Mesenchymal stem cell (in vitro differentiated cells and primary cell): ENCODE results near the gene FADS1.
A peak's percentile ranks its signal among the peaks of the same experiment; 100 is the strongest.

Experiments used
- DNase-seq: peaks from one replicate; pipeline ENCODE4 v3.0.0-alpha.2; 2013
- H2AFZ ChIP-seq: one replicate; pipeline ENCODE4 v1.6.1; 2013; ENCODE audit warnings: low read depth, mild to moderate bottlenecking, control low read depth, inconsistent platforms, low read length, moderate library complexity
- H2AK5ac ChIP-seq: 2 replicates; pipeline ENCODE4 v1.6.1; 2013; ENCODE audit warnings: low read length, moderate library complexity, mild to moderate bottlenecking, inconsistent platforms; ENCODE audit not compliant: severe bottlenecking
- H2BK120ac ChIP-seq: one replicate; pipeline ENCODE4 v1.6.1; 2013; ENCODE audit warnings: low read depth, mild to moderate bottlenecking, inconsistent platforms, low read length, moderate library complexity
- H2BK12ac ChIP-seq, 2 experiments: one replicate each; pipeline ENCODE4 v1.6.1; 2013; ENCODE audit warnings: inconsistent platforms in 2 of 2, low read length in 2 of 2, mild to moderate bottlenecking in 2 of 2, moderate library complexity in 2 of 2, control low read depth in 1 of 2
- H2BK15ac ChIP-seq: one replicate; pipeline ENCODE4 v1.6.1; 2013; ENCODE audit warnings: mild to moderate bottlenecking, low read depth, inconsistent platforms; ENCODE audit not compliant: poor library complexity, severe bottlenecking
- H2BK5ac ChIP-seq: 2 replicates; pipeline ENCODE4 v1.6.1; 2013; ENCODE audit warnings: low read depth, mild to moderate bottlenecking, low read length, control low read depth, inconsistent platforms; ENCODE audit not compliant: poor library complexity, severe bottlenecking
- H3K14ac ChIP-seq, 2 experiments: one replicate each; pipeline ENCODE4 v1.6.1; 2013; ENCODE audit warnings: inconsistent platforms in 2 of 2, low read length in 2 of 2, control low read depth in 1 of 2, mild to moderate bottlenecking in 1 of 2, moderate library complexity in 1 of 2
- H3K18ac ChIP-seq, 2 experiments: one replicate each; pipeline ENCODE4 v1.6.1; 2013; ENCODE audit warnings: inconsistent platforms in 2 of 2, low read length in 2 of 2, control low read depth in 1 of 2, low read depth in 1 of 2, mild to moderate bottlenecking in 1 of 2
- H3K23ac ChIP-seq, 2 experiments: one replicate each; pipeline ENCODE4 v1.6.1; 2013; ENCODE audit warnings: inconsistent platforms in 2 of 2, low read length in 2 of 2, mild to moderate bottlenecking in 2 of 2, moderate library complexity in 2 of 2, control low read depth in 1 of 2
- H3K27ac ChIP-seq: 2 replicates; pipeline ENCODE4 v1.5.1; 2013; ENCODE audit warnings: mild to moderate bottlenecking, moderate library complexity, low read length, control low read depth, inconsistent platforms; ENCODE audit not compliant: poor library complexity, severe bottlenecking
- H3K27me3 ChIP-seq, 2 experiments: 2 replicates each; pipeline versions ENCODE4 v1.6.1 to v1.7.0; 2013; ENCODE audit warnings: low read length in 2 of 2, mild to moderate bottlenecking in 2 of 2, moderate library complexity in 2 of 2, control low read depth in 1 of 2, inconsistent platforms in 1 of 2; ENCODE audit not compliant: control insufficient read depth in 1 of 2, insufficient read depth in 1 of 2
- H3K36me3 ChIP-seq, 2 experiments: 2 replicates each; pipeline versions ENCODE4 v1.6.1 to v1.7.0; 2013; ENCODE audit warnings: low read length in 2 of 2, control low read depth in 1 of 2, inconsistent platforms in 1 of 2, low read depth in 1 of 2, mild to moderate bottlenecking in 1 of 2; ENCODE audit not compliant: insufficient read depth in 2 of 2, control insufficient read depth in 1 of 2
- H3K4ac ChIP-seq, 2 experiments: one replicate each; pipeline ENCODE4 v1.6.1; 2013; ENCODE audit warnings: inconsistent platforms in 2 of 2, low read length in 2 of 2, mild to moderate bottlenecking in 2 of 2, moderate library complexity in 2 of 2, control low read depth in 1 of 2, low read depth in 1 of 2
- H3K4me1 ChIP-seq: 2 replicates; pipeline ENCODE4 v1.6.1; 2013; ENCODE audit warnings: low read depth, low read length, control low read depth; ENCODE audit not compliant: control insufficient read depth, insufficient read depth
- H3K4me2 ChIP-seq: 2 replicates; pipeline ENCODE4 v1.6.1; 2013; ENCODE audit warnings: low read length, mild to moderate bottlenecking, inconsistent platforms; ENCODE audit not compliant: poor library complexity, severe bottlenecking
- H3K4me3 ChIP-seq, 2 experiments: 2 replicates each; pipeline versions ENCODE4 v1.5.1 to v1.7.0; 2013; ENCODE audit warnings: low read length in 2 of 2, mild to moderate bottlenecking in 2 of 2, control low read depth in 1 of 2, low read depth in 1 of 2; ENCODE audit not compliant: insufficient read depth in 1 of 2
- H3K79me1 ChIP-seq: replicated peaks from 2 replicates; pipeline ENCODE4 v1.6.1; 2013; ENCODE audit warnings: mild to moderate bottlenecking, control low read depth, low read length, inconsistent platforms; ENCODE audit not compliant: poor library complexity, severe bottlenecking
- H3K9ac ChIP-seq: 2 replicates; pipeline ENCODE4 v1.7.0; 2013; ENCODE audit warnings: mild to moderate bottlenecking, low read length, moderate library complexity
- H3K9me3 ChIP-seq: 2 replicates; pipeline ENCODE4 v1.7.0; 2013; ENCODE audit warnings: mild to moderate bottlenecking, low read length; ENCODE audit not compliant: control insufficient read depth
- H4K8ac ChIP-seq: one replicate; pipeline ENCODE4 v1.6.1; 2013; ENCODE audit warnings: inconsistent platforms, mild to moderate bottlenecking, low read length, moderate library complexity
- H4K91ac ChIP-seq: one replicate; pipeline ENCODE4 v1.6.1; 2013; ENCODE audit warnings: mild to moderate bottlenecking, low read length, inconsistent platforms
- WGBS: methylation state at CpG from one replicate; pipeline ENCODE4 v1.1.7; 2013; ENCODE audit warnings: mixed read lengths; 5-methylcytosine and 5-hydroxymethylcytosine counted together

Gene FADS1

DNA sequence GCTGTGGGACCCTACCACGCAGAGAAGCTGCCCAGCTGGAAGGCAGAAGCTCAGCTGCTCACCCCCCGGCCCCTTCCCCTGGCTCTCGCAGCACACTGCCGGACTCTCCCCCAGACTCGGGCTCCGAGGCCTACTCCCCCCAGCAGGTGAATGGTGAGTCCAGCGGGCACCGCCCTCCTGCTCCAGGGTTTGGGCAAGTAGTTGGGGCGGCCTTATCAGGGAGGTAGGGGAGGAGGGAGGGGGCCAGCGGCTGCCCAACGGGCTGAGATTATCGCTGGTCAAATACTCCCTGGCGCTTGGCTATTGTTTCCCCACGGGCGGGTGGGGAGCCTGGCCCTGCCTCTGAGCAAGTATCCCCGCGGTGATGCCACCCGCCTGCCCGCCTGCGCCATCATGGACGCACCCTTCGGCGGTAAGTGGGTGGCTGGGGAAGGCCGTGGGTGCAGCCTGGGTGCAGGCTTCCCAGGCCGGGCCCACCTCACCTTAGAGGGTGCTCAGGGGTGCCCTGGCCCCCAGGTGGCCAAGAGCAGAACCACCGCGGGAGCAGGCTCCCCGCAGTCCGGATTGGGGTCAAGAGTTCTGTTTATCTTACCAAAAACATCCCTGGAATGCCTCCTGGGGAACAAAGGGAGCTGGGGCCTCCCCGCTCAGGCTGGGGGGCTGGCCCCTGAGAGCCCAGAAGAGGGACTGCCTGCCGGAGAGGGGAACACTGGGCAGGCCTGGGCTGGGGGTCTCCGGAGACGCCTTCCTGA, 47.5 kb downstream of the FADS1 start:
- DNase-seq: peak; percentile 29
- H3K14ac ChIP-seq: no peak overlapping the region
- peak overlapping the region; percentile 58 to 64 for H3K18ac ChIP-seq
- WGBS: 77% methylated on average over 30 of the region's 33 CpGs
- peak overlapping the region; percentile 74 for H4K8ac ChIP-seq
- H3K27me3 ChIP-seq: peaks cover 0 to 18% of the 10 kb centered on the region in 2 experiments
- peaks cover 0 to 32% of the 10 kb centered on the region in 2 experiments for H3K36me3 ChIP-seq
- H3K4me3 ChIP-seq: peak overlapping the region in 1 of 2 experiments; percentile 16
- no peak overlapping the region for H2AFZ ChIP-seq
- H3K4me1 ChIP-seq: peaks cover 79% of the 10 kb centered on the region
- no peak overlapping the region for H3K9ac ChIP-seq
- H3K9me3 ChIP-seq: no peaks in the 10 kb centered on the region
- H3K4me2 ChIP-seq: peak overlapping the region; percentile 66
- H3K23ac ChIP-seq: peak overlapping the region in 1 of 2 experiments; percentile 29
- H3K4ac ChIP-seq: peak overlapping the region; percentile 32 to 83
- H2AK5ac ChIP-seq: peak overlapping the region; percentile 95
- H2BK15ac ChIP-seq: peak overlapping the region; percentile 9
- H3K79me1 ChIP-seq: peaks cover 15% of the 10 kb centered on the region
- H3K27ac ChIP-seq: peak overlapping the region; percentile 25
- H4K91ac ChIP-seq: peak overlapping the region; percentile 44
- peak overlapping the region; percentile 67 for H2BK5ac ChIP-seq
- peak overlapping the region in 1 of 2 experiments; percentile 49 for H2BK12ac ChIP-seq
- H2BK120ac ChIP-seq: no peak overlapping the region

DNA sequence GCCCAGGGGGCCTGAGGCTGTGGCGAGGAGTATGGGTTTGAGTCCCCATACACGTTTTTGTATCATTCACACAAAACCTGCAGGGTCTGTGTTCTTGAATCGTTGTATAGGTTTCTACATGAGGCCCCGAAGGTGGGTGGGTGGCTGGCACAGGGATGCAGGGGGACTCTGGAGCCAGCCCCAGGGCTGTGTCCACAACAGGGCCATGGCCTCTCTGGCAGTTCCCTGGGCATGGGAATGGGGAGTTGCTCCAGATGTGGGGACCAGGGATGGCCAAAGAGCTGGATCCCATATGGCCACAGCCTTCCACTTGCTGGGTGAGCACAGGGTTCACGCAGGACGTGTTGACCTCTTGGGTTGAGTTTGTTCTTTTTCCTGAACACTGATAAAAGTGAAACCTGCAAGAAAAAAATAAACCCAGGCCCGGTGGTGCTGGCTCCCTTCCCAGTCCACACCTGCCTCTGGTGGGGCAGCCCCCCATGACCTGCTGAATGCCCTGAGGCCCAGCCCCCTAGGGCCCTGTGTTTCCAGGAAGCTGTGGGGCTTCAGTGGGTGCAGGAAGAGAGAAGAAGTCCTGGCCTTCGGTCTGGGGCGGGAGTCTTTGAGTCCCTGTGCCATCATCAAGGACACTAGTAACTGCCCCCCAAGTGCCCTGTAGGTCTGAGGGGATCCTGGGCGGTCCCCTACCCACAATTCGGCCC, 48.3 kb downstream of the FADS1 start:
- no peak overlapping the region for H2BK15ac ChIP-seq
- no peak overlapping the region for H3K9ac ChIP-seq
- H3K79me1 ChIP-seq: peaks cover 17% of the 10 kb centered on the region
- no peak overlapping the region for H3K23ac ChIP-seq
- no peak overlapping the region for H3K4me2 ChIP-seq
- peak overlapping the region; percentile 95 for H2AK5ac ChIP-seq
- no peak for DNase-seq
- peaks cover 0 to 28% of the 10 kb centered on the region in 2 experiments for H3K36me3 ChIP-seq
- H2BK12ac ChIP-seq: peak overlapping the region in 1 of 2 experiments; percentile 38
- H2BK5ac ChIP-seq: no peak overlapping the region
- H4K91ac ChIP-seq: no peak overlapping the region
- no peak overlapping the region for H3K27ac ChIP-seq
- H3K4me1 ChIP-seq: peaks cover 85% of the 10 kb centered on the region
- 90% methylated on average over 10 of the region's 11 CpGs for WGBS
- H3K4ac ChIP-seq: peak overlapping the region in 1 of 2 experiments; percentile 83
- H3K14ac ChIP-seq: no peak overlapping the region
- H3K18ac ChIP-seq: no peak overlapping the region
- no peak overlapping the region for H2BK120ac ChIP-seq
- peak overlapping the region; percentile 53 for H4K8ac ChIP-seq
- H2AFZ ChIP-seq: no peak overlapping the region
- H3K9me3 ChIP-seq: no peaks in the 10 kb centered on the region
- H3K4me3 ChIP-seq: no peak overlapping the region
- H3K27me3 ChIP-seq: peaks cover 0 to 25% of the 10 kb centered on the region in 2 experiments

DNA sequence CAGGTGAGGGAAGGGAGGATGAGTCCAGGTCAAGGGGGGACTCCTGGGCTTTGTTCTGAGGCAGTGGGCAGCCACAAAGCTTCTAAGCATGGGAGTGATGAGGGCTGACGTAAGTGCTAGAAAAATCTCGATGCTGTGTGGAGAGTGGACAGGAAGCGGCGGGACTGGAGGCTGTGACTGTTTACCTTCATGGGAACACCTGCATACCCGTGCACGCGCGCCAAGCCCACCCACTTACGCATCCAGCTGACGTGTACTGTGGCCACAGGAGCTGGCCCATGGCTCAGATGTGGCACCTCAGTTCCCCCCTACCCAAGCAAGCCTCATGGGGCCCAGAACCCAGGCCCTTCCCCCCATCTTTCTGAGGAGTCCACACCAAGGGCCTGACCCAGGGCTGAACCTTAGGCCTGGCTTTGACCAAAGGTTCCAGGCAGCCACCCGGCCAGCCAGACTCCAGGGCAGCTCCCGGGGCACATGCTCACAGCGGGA, 50.4 kb downstream of the FADS1 start:
- Histone ChIP-seq H2AK5ac (peak overlapping the region; percentile 98), H3K23ac (no peak overlapping the region), H2AFZ (no peak overlapping the region), H3K18ac (no peak overlapping the region), H3K14ac (peak overlapping the region in 1 of 2 experiments; percentile 55), H4K8ac (peak overlapping the region; percentile 32), H3K27ac (peak overlapping the region; percentile 75), H4K91ac (peak overlapping the region; percentile 48), H3K4ac (peak overlapping the region in 1 of 2 experiments; percentile 35), H3K9me3 (no peaks in the 10 kb centered on the region), H3K4me3 (no peak overlapping the region), H2BK12ac (peak overlapping the region in 1 of 2 experiments; percentile 18), H3K4me2 (no peak overlapping the region), H3K79me1 (peaks cover 24% of the 10 kb centered on the region), H3K4me1 (peaks cover 84% of the 10 kb centered on the region), H3K27me3 (peaks cover 0 to 46% of the 10 kb centered on the region in 2 experiments), H2BK15ac (peak overlapping the region; percentile 44), H3K9ac (no peak overlapping the region), H3K36me3 (peaks cover 0 to 12% of the 10 kb centered on the region in 2 experiments), H2BK5ac (peak overlapping the region; percentile 6), H2BK120ac (no peak overlapping the region)
- 56% methylated on average over 12 of the region's 13 CpGs for WGBS
- peak; percentile 62 for DNase-seq
